GM12878 (cell line): ENCODE results near the gene IGF1R. TPM values are rescaled to one million over a fixed set of nuclear protein-coding genes. Genes with fewer than 3 reads are reported as not detected.

Experiments
- BCL11A ChIP-seq: IDR thresholded peaks from 2 replicates; pipeline ENCODE4 v1.6.1; 2011; ENCODE audit warnings: low read depth, low read length
- E4F1 ChIP-seq: fragments of 450-650 bp; IDR thresholded peaks from 2 replicates; pipeline ENCODE4 v1.6.1; 2018; ENCODE audit warnings: borderline replicate concordance, mild to moderate bottlenecking; ENCODE audit not compliant: partially characterized antibody
- SP1 ChIP-seq: IDR thresholded peaks from one replicate; pipeline ENCODE4 v1.6.1; 2011; ENCODE audit warnings: low read depth, low read length
- ZNF24 ChIP-seq: fragments of 450-650 bp; IDR thresholded peaks from 2 replicates; pipeline ENCODE4 v1.6.1; 2017; ENCODE audit warnings: antibody characterized with exemption, mild to moderate bottlenecking
- ZSCAN29 ChIP-seq: fragments of 450-650 bp; IDR thresholded peaks from 2 replicates; pipeline ENCODE4 v1.6.1; 2017; ENCODE audit warnings: mild to moderate bottlenecking, moderate library complexity
- polyA plus RNA-seq, 11 experiments: library from polyadenylated mRNA; depleted of rRNA in 4 of 11; unstranded in 6 of 11; stranded (reverse) in 5 of 11; fragments of >200 nt; fragmentation: Nextera tagmentation in 4 of 11; fragmentation: Illumina TruSeq in 1 of 11; extraction: Ambion mirVana in 4 of 11; extraction: Trizol in 1 of 11; gene quantifications; 1 replicate in 1 of 11; 2 replicates in 10 of 11; pipeline versions ENCODE4 v1.2.1 to v1.2.3, GENCODE V29; 2011 to 2016; ENCODE audit warnings: inconsistent platforms in 2 of 11, missing spikeins in 2 of 11, low read depth in 1 of 11
- total RNA-seq, 4 experiments: library from RNA; depleted of rRNA in 3 of 4; stranded (reverse); fragments of >200 nt in 3 of 4; fragmentation: Illumina TruSeq in 1 of 4; extraction: Trizol in 1 of 4; gene quantifications; 2 replicates each; pipeline versions ENCODE4 v1.2.1 to v1.2.3, GENCODE V29; 2013 to 2021
- TF ChIP-seq, protein P1 (sequence below): fragments of 450-650 bp; formaldehyde crosslinking; IDR thresholded peaks from 2 replicates; pipeline ENCODE4 v1.4.0; 2022; ENCODE audit warnings: mild to moderate bottlenecking, moderate library complexity

The IGF1R gene
- total and polyA plus RNA-seq, 10 of the 15 experiments (the other 5 are each of a cell fraction or from before 2014, with no cell fraction given), result 0.03 to 2.7 (median 0.66) TPM

GRCh38 chr15:98887976-98888375 is 239.6 kb downstream of the IGF1R start (continued):
- TF ChIP-seq E4F1 (no peak), ZSCAN29 (no peak), SP1 (no peak), ZNF24 (no peak), BCL11A (no peak)
- TF ChIP-seq, protein P1, sequence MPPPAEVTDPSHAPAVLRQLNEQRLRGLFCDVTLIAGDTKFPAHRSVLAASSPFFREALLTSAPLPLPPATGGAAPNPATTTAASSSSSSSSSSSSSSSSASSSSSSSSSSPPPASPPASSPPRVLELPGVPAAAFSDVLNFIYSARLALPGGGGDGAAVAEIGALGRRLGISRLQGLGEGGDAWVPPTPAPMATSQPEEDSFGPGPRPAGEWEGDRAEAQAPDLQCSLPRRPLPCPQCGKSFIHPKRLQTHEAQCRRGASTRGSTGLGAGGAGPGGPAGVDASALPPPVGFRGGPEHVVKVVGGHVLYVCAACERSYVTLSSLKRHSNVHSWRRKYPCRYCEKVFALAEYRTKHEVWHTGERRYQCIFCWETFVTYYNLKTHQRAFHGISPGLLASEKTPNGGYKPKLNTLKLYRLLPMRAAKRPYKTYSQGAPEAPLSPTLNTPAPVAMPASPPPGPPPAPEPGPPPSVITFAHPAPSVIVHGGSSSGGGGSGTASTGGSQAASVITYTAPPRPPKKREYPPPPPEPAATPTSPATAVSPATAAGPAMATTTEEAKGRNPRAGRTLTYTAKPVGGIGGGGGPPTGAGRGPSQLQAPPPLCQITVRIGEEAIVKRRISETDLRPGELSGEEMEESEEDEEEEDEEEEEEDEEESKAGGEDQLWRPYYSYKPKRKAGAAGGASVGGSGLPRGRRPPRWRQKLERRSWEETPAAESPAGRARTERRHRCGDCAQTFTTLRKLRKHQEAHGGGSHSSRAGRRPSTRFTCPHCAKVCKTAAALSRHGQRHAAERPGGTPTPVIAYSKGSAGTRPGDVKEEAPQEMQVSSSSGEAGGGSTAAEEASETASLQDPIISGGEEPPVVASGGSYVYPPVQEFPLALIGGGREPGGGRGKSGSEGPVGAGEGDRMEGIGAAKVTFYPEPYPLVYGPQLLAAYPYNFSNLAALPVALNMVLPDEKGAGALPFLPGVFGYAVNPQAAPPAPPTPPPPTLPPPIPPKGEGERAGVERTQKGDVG, result no peak
